Type B pancreatic cell (in vitro differentiated cells): Measurements from ENCODE around the gene DPF3. TPM values are rescaled to one million over a fixed set of nuclear protein-coding genes. Genes with fewer than 3 reads are reported as not detected.

Source experiments
- DNase-seq: peaks from one replicate; pipeline ENCODE4 v3.0.0; 2021; ENCODE audit warnings: mixed read lengths; ENCODE audit not compliant: unreplicated experiment; ENCODE audit errors: extremely low spot score
- H3K27ac Mint-ChIP-seq: 2 replicates; pipeline ENCODE4 v1.8.0; 2021; ENCODE audit warnings: mild to moderate bottlenecking, mixed read lengths
- H3K27me3 Mint-ChIP-seq: 2 replicates; pipeline ENCODE4 v1.8.0; 2021; ENCODE audit warnings: mixed read lengths
- H3K36me3 Mint-ChIP-seq: 2 replicates; pipeline ENCODE4 v1.8.0; 2021; ENCODE audit warnings: mixed read lengths
- H3K4me1 Mint-ChIP-seq: one replicate; pipeline ENCODE4 v1.8.0; 2021; ENCODE audit warnings: mixed read lengths; ENCODE audit not compliant: unreplicated experiment
- H3K4me3 Mint-ChIP-seq: 2 replicates; pipeline ENCODE4 v1.8.0; 2021; ENCODE audit warnings: mild to moderate bottlenecking, mixed read lengths
- H3K9me3 Mint-ChIP-seq: 2 replicates; pipeline ENCODE4 v1.8.0; 2021; ENCODE audit warnings: mixed read lengths
- CTCF ChIP-seq: fragments of 200-600 bp; sonication (generic); conservative IDR thresholded peaks from 2 replicates; pipeline ENCODE4 v1.5.0; 2021; ENCODE audit warnings: antibody characterized with exemption, mild to moderate bottlenecking
- total RNA-seq: library from RNA; stranded (reverse); gene quantifications from 2 replicates; pipeline ENCODE4 v1.2.1, GENCODE V29; 2021; ENCODE audit warnings: low replicate concordance

Gene DPF3
- total RNA-seq, 1 donor from 2014 or later, result 4.5 TPM

GRCh38 chr14:72594099-72594901 is 299.6 kb downstream of the DPF3 start:
- Mint-ChIP-seq H3K27me3 (peaks cover 10% of the 10 kb centered on the region), H3K4me3 (no peak overlapping the region), H3K4me1 (no peaks in the 10 kb centered on the region), H3K27ac (no peak overlapping the region), H3K36me3 (no peaks in the 10 kb centered on the region), H3K9me3 (no peaks in the 10 kb centered on the region)
- no peak for DNase-seq
- no peak for TF ChIP-seq CTCF

- no peak for TF ChIP-seq CTCF
- H3K4me3 Mint-ChIP-seq, result no peak overlapping the region
- no peaks in the 10 kb centered on the region for H3K36me3 Mint-ChIP-seq
- H3K9me3 Mint-ChIP-seq, result peaks cover 3% of the 10 kb centered on the region
- no peak overlapping the region for H3K27ac Mint-ChIP-seq
- no peaks in the 10 kb centered on the region for H3K4me1 Mint-ChIP-seq
- DNase-seq, result no peak
- H3K27me3 Mint-ChIP-seq, result peaks cover 12% of the 10 kb centered on the region
These were observed 302.5 kb downstream of the DPF3 start for GRCh38 chr14:72591391-72591790.

GRCh38 chr14:72590577-72590976 is 303.3 kb downstream of the DPF3 start:
- H3K36me3 Mint-ChIP-seq, result no peaks in the 10 kb centered on the region
- TF ChIP-seq CTCF, result no peak
- no peak for DNase-seq
- no peak overlapping the region for H3K4me3 Mint-ChIP-seq
- no peaks in the 10 kb centered on the region for H3K4me1 Mint-ChIP-seq
- H3K27ac Mint-ChIP-seq, result no peak overlapping the region
- peaks cover 7% of the 10 kb centered on the region for H3K9me3 Mint-ChIP-seq
- H3K27me3 Mint-ChIP-seq, result peaks cover 18% of the 10 kb centered on the region

GRCh38 chr14:72589652-72590051 is 304.2 kb downstream of the DPF3 start:
- no peak for TF ChIP-seq CTCF
- Mint-ChIP-seq H3K4me3 (no peak overlapping the region), H3K4me1 (no peaks in the 10 kb centered on the region), H3K36me3 (no peaks in the 10 kb centered on the region), H3K9me3 (peaks cover 7% of the 10 kb centered on the region), H3K27ac (no peak overlapping the region), H3K27me3 (peaks cover 19% of the 10 kb centered on the region)
- DNase-seq, result no peak

GRCh38 chr14:72588521-72588920 is 305.4 kb downstream of the DPF3 start:
- H3K27me3 Mint-ChIP-seq, result peaks cover 19% of the 10 kb centered on the region
- no peak overlapping the region for H3K4me3 Mint-ChIP-seq
- no peak overlapping the region for H3K27ac Mint-ChIP-seq
- no peaks in the 10 kb centered on the region for H3K36me3 Mint-ChIP-seq
- TF ChIP-seq CTCF, result no peak
- DNase-seq, result no peak
- peaks cover 7% of the 10 kb centered on the region for H3K9me3 Mint-ChIP-seq
- H3K4me1 Mint-ChIP-seq, result no peaks in the 10 kb centered on the region
